Ovary (tissue), 9 donors: Measurements from ENCODE around the gene FBXL17. TPM values are rescaled to one million over a fixed set of nuclear protein-coding genes. Genes with fewer than 3 reads are reported as not detected.

Experiments used
- DNase-seq, 5 donors: peaks; one replicate each; pipeline ENCODE4 v3.0.0-alpha.2; 2019 to 2020
- H3K27ac ChIP-seq, 2 donors: fragments of 200-600 bp; one replicate each; pipeline versions ENCODE4 v1.5.1 to v1.8.0; 2019 to 2022
- H3K27me3 ChIP-seq: fragments of 200-600 bp; one replicate; pipeline ENCODE4 v1.8.0; 2022
- H3K36me3 ChIP-seq: fragments of 200-600 bp; sonication (generic); one replicate; pipeline ENCODE4 v1.5.1; 2019
- H3K4me1 ChIP-seq: one replicate; pipeline ENCODE4 v1.8.1; 2013; ENCODE audit warnings: mild to moderate bottlenecking, moderate library complexity; ENCODE audit not compliant: insufficient read depth
- H3K4me3 ChIP-seq: fragments of 200-600 bp; sonication (generic); one replicate; pipeline ENCODE4 v1.5.1; 2017
- H3K9me3 ChIP-seq, 2 donors: fragments of 200-600 bp in 1 of 2; sonication (generic) in 1 of 2; one replicate each; pipeline versions ENCODE4 v1.5.1 to v1.8.1; 2013 to 2019; ENCODE audit warnings: mild to moderate bottlenecking in 1 of 2, moderate library complexity in 1 of 2
- EP300 ChIP-seq: sonication (generic); formaldehyde crosslinking; IDR thresholded peaks from one replicate; pipeline ENCODE4 v1.6.1; 2017; ENCODE audit warnings: antibody characterized with exemption
- POLR2A ChIP-seq: fragments of 450-650 bp; IDR thresholded peaks from one replicate; pipeline ENCODE4 v1.6.1; 2017; ENCODE audit warnings: antibody characterized with exemption, mild to moderate bottlenecking, moderate library complexity
- WGBS, 3 donors: extraction: QIAGEN DNeasy Blood & Tissue Kit in 1 of 3; methylation state at CpG; one replicate each; pipeline versions ENCODE4 v1.1.5 to v1.1.7; 2013 to 2017; 5-methylcytosine and 5-hydroxymethylcytosine counted together
- intact Hi-C, 4 donors: fragments of 100-400 bp; cut with DNase I; formaldehyde crosslinking; loops; one replicate each; pipeline versions ENCODE4 v1.11.0 to v1.15.1; 2022 to 2023
- polyA plus RNA-seq, 2 donors: library from polyadenylated mRNA; stranded (reverse); fragments of 200-250 nt in 1 of 2; fragments of 350-450 nt in 1 of 2; fragmentation: Illumina TruSeq in 1 of 2; extraction: RNeasy Lipid Tissue Mini Kit (QIAGEN cat#74804) in 1 of 2; gene quantifications; one replicate each; pipeline ENCODE4 v1.2.3, GENCODE V29; 2013 to 2014
- total RNA-seq, 7 donors: library from RNA; depleted of rRNA in 2 of 7; stranded (reverse); fragments of >200 nt in 2 of 7; fragmentation: NEBNext Ultra II Directional in 3 of 7; extraction: Animal tissue kit (Norgen Biotek cat#: 25700) in 3 of 7; gene quantifications; one replicate each; pipeline versions ENCODE4 v1.1.0 to v1.2.4, GENCODE V29; 2016 to 2023
- TF ChIP-seq, protein P1 (sequence below), 3 donors: fragments of 450-650 bp in 2 of 3; fragments of 200-600 bp in 1 of 3; IDR thresholded peaks; one replicate each; pipeline versions ENCODE4 v1.5.1 to v1.8.0; 2016 to 2022; ENCODE audit warnings: antibody characterized with exemption in 3 of 3, mild to moderate bottlenecking in 1 of 3
- donor health status: DM: no; HTN: no; CAD: no; lungs with moderate emphysema.
- donor health status: DM: no; HTN: no; CAD: no.
- donor health status: Bipolar disorder and iron deficiency.
- donor health status: DM: yes; HTN: yes; CAD: no.
- donor health status: DM: no; HTN: no; CAD: no.
- donor health status: DM: yes; HTN: yes; CAD: no.

FBXL17 gene
- total and polyA plus RNA-seq, 9 donors: 6.8 to 20.4 (median 15.9) TPM

DNA sequence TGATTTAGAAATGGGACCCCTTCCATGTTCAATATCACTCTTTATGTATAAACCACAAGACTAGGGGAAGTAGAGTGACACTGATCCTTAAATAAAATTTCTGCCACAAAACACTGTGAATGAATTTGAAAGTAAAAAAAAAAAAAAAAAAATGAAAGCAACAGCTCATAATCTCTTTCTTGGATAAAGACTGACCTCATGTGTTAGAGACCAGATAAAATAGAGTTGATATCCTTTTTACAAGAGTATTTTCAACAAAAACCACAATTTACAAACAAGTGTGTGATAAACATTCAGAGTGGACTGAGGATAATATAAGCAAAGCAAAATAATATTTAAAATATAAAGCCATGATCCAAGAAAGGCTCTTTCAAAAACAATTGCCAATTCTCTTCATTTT is 180.2 kb downstream of the FBXL17 start:
- TF ChIP-seq EP300: no peak
- no peak for TF ChIP-seq POLR2A
- TF ChIP-seq, protein P1, sequence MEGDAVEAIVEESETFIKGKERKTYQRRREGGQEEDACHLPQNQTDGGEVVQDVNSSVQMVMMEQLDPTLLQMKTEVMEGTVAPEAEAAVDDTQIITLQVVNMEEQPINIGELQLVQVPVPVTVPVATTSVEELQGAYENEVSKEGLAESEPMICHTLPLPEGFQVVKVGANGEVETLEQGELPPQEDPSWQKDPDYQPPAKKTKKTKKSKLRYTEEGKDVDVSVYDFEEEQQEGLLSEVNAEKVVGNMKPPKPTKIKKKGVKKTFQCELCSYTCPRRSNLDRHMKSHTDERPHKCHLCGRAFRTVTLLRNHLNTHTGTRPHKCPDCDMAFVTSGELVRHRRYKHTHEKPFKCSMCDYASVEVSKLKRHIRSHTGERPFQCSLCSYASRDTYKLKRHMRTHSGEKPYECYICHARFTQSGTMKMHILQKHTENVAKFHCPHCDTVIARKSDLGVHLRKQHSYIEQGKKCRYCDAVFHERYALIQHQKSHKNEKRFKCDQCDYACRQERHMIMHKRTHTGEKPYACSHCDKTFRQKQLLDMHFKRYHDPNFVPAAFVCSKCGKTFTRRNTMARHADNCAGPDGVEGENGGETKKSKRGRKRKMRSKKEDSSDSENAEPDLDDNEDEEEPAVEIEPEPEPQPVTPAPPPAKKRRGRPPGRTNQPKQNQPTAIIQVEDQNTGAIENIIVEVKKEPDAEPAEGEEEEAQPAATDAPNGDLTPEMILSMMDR (IDR thresholded peaks at IDR 0.05): no peak
- no peak for DNase-seq
- intact Hi-C loops: no loop called here
- H3K4me1 ChIP-seq: no peaks in the 10 kb centered on the region
- no peak overlapping the region for H3K4me3 ChIP-seq
- no peak overlapping the region for H3K27ac ChIP-seq
- no peaks in the 10 kb centered on the region for H3K9me3 ChIP-seq
- H3K27me3 ChIP-seq: no peaks in the 10 kb centered on the region
- H3K36me3 ChIP-seq: no peaks in the 10 kb centered on the region

DNA sequence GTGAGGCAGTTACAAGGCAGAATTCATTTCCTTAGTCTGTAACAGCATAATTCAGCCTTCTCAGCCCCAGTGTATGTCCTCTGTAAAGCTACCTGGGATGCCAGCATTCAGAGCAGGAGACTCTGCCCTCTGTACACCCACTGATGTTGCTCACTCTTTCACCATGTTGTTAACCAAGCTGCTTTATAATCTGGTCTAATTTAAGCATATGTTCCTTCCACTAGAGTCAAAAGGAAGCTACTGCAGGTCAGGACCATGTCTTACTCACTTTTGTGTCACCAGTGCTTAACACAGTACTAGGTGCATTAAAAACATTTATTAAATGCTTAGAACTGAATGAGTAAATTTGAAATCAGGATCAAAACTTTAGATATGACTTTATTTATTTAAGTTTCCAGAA is 185.6 kb downstream of the FBXL17 start:
- H3K4me1 ChIP-seq: no peaks in the 10 kb centered on the region
- DNase-seq: no peak
- TF ChIP-seq, protein P1 (IDR thresholded peaks at IDR 0.05): no peak
- TF ChIP-seq POLR2A: no peak
- TF ChIP-seq EP300: no peak
- no peaks in the 10 kb centered on the region for H3K36me3 ChIP-seq
- H3K27ac ChIP-seq: no peak overlapping the region
- H3K4me3 ChIP-seq: no peak overlapping the region
- intact Hi-C loops: no loop called here
- no peaks in the 10 kb centered on the region for H3K9me3 ChIP-seq
- H3K27me3 ChIP-seq: no peaks in the 10 kb centered on the region

DNA sequence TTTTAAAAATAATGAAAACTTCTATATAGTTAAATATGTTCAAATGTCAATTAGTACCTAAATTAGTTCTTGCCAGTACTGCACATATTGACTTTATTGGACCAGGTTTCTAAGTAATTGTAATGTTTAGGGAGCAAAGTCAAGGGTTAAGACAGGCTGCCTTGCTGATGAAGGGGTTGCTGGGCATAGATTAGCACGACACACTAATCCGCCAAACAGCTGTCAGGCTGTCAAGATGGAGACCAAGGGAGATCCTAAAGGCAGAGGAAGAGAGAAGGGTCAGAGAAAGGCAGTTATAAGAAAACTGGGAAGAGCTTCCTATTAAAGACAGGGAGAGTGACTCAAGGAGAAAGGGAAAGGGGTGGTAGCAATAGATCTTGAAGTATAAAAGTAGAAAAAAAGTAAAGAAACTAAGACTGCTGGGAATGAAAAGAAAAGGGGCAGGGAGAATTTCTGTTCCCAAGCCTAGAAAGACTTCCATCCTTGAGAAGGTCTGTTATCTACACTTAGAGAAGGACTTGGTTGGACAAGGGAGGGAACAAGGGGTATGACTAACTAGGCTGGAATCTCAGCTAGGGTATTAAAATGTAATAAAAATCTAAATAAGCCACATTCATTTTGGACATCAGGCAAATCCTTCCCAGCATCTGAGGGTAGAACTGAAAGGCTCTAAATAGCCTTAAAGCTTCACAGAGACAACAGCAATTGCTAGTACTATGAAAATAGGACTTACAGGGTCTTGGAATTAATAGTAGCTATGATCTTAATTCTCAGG is 188.7 kb downstream of the FBXL17 start:
- intact Hi-C loops: no loop called here

DNA sequence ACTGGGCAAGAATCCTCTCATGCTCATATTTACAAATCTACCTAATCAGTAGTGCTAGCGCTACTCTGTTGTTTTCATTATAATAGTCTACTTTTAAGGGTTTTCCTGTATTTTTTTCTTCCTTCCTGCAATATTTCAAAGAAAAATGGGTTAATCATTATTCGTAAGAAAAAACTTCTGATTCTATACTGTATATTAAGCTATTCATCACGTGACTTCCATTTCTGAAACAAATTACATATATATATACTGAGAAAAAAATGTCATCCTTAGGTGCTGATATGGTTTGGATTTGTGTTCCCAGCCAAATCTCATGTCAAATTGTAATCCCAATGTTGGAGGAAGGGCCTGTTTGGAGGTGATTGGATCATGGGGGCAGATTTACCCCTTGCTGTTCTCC is 197.0 kb downstream of the FBXL17 start:
- 5 to 25% (median 11%) methylated on average over 3 of the region's 3 CpGs for WGBS, 3 donors
- H3K9me3 ChIP-seq: no peaks in the 10 kb centered on the region
- intact Hi-C loops: no loop called here
- H3K27ac ChIP-seq: no peak overlapping the region
- peaks cover 5% of the 10 kb centered on the region for H3K4me1 ChIP-seq
- no peak overlapping the region for H3K4me3 ChIP-seq
- DNase-seq: no peak
- no peaks in the 10 kb centered on the region for H3K36me3 ChIP-seq
- no peaks in the 10 kb centered on the region for H3K27me3 ChIP-seq
- TF ChIP-seq EP300: no peak
- TF ChIP-seq POLR2A: no peak
- TF ChIP-seq, protein P1 (IDR thresholded peaks at IDR 0.05): no peak

More for the DNA sequence above, 188.7 kb downstream of the FBXL17 start:
- no peaks in the 10 kb centered on the region for H3K4me1 ChIP-seq
- no peak overlapping the region for H3K27ac ChIP-seq
- no peak for DNase-seq
- no peaks in the 10 kb centered on the region for H3K9me3 ChIP-seq
- TF ChIP-seq, protein P1 (IDR thresholded peaks at IDR 0.05): no peak
- TF ChIP-seq EP300 (no peak), POLR2A (no peak)
- WGBS, 3 donors: 72 to 88% (median 84%) methylated on average over 2 of the region's 2 CpGs
- H3K4me3 ChIP-seq: no peak overlapping the region
- no peaks in the 10 kb centered on the region for H3K36me3 ChIP-seq
- no peaks in the 10 kb centered on the region for H3K27me3 ChIP-seq
